DMS153 treated with DMSO at 0.1 percent for 48 hours (cell line): Measurements from ENCODE around the gene LRRC63.
A peak's percentile ranks its signal among the peaks of the same experiment; 100 is the strongest.
"Not testable (repeated sequence)": the region's sequence is repeated elsewhere in the genome, so short reads cannot be mapped to it uniquely, and the experiment has no call there.

Source experiments
- DNase-seq: peaks from one replicate; lab custom pipeline; 2025; ENCODE audit not compliant: unreplicated experiment; lab: John Stamatoyannopoulos, UW

LRRC63 gene

DNA sequence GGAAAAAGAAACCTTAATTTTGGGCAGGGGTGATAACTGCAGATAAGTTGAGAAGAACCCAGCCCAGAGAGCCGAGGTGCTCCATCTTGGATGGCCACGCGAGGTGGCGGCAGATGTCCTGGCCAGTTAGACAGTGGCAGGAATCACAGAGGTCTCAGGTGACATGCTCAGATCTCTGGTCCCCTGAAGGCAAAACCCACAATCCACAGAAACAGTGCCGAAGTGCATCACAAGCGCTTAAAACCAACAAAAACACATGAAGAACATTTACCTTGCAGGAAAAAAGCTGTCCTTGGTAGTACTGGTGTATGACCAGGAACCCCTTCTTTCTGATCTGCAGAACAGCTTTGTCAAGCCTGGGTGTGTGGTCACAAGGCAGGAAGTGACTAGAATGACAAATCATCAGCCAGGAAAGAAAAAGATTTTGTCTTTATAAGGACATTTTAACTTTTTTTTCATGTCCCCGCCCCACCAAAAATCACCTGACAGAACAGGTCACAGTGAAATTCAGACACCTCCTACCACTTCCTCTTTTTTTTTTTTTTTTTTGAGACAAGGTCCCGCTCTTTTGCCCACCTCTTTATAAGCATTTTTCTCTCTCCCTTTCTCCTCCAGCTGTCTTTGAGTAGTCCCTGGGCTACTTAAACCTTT, 29.8 kb upstream of the LRRC63 start, which contains the start of gene LCP1:
Gene LCP1, minus strand, starts transcription at position 338 of the 651 bp plus-strand sequence. CDS start 22,515 bp downstream, outside the sequence.
- no peak for DNase-seq

DNA sequence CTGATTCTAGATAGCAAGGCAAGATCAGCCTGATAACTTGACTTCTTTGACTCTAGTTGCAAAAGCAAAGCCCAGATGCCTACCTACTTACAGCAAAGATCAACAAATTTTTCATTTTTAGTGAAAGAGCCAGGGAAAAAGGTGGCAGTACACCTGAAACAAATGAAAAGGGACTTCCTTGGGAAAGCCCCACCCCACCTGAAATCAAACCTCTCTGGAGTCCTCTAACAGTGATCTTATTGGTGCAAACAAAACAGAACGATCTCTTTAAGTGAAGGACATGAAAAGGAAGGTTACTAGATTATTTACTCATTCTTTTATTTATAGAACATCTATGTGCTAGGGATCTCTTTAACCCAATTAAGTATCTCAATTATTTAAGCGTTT, 29.2 kb upstream of the LRRC63 start:
- DNase-seq = no peak

DNA sequence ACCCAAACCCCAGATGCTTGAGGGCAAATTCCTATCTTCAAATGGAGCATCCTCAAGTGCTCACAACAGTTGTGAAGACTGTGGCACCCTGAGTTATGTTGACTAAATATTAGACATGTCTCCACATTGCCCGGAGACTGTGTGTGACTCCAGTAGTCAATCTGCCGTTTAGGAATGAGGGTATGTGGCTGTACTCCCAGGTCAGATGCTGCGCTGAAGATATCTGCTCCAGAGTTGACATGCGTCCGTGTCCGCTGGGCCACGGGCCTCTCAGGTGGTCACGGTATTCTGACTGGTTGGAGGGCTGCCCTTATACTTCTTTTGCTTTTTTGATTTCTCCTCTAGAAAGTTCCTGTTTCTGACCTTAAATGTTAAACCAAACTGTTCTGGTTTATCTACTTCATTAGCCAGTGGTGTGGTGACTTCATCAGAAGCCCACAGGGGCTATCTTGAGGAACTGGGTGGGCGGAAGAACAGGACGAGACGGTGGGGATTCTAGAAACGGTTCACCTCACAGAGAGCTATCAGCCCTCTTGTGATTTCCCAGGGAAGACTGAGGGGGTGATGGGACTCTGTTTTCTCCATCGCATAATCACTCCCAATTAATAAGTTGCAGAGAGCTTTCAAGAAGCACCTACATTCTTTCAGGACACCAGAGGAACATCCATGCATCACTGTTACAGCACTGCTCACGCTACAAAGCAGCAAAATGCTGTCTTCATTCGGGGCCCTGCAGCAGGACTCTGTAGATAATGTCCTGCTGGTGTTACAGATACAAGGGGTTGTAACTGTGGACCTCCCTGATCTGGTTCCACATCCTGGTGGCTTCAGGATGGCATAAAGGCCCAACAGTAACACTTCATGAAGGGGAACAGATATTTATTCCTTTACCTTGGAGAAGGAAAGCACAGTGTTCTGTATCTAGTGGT, 28.4 kb upstream of the LRRC63 start:
- DNase-seq = no peak

DNA sequence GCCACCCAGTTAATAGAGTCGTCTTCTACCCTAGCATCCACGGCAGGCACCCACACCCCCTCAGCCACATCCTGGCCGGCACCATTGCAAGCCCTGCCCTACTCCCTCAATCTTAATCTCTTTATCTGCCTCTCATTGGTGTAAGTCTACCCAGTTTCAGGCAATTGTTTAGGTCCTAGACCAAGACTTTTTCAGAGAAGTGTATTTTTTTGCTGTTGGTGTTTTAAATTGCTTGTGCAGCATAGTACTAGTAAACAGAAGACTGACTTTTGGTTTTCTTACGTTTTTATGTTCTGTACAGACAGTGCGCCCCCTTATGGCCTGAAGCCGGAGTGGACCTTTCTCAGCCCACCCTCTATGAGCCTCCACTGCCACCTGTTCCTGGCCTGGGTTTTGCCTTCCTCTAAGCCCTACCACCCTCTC, 27.4 kb upstream of the LRRC63 start:
- DNase-seq = peak; percentile 1

DNA sequence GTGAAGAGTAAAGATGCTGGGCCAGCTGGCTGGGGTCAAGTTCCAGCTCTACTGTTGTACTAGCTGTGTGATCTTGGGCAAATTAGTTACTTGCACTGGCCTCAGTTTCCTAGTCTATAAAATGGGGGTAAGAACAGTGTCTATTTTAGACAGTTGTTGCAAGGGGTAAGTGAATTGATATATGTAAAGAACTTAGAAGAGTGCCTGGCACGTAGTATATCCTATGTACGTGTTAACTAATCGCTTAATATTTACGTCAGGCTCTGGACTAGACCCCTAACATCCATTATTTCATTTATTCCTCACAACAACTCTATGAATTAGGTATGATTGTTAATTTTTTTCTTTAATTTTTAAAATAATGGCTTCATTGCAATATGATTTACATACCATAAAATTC, 26.1 kb upstream of the LRRC63 start:
- no peak for DNase-seq

DNA sequence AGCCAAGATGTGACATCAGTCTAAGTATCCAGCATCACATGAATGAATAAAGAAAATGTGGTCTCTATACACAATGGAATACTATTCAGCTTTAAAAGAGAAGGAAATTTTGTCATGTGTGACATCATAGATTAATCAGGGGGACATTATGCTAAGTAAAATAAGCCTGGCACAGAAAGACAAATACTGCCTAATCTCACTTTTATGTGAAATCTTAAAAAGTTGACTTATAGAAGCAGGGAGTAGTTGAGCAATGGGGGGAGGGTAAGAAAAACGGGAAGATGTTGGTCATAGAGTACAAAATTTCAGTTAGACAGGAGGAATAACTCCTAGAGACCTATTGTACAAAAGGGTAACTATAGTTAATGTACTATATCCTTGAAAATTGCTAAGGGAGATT, 19.3 kb upstream of the LRRC63 start:
- DNase-seq = no peak

DNA sequence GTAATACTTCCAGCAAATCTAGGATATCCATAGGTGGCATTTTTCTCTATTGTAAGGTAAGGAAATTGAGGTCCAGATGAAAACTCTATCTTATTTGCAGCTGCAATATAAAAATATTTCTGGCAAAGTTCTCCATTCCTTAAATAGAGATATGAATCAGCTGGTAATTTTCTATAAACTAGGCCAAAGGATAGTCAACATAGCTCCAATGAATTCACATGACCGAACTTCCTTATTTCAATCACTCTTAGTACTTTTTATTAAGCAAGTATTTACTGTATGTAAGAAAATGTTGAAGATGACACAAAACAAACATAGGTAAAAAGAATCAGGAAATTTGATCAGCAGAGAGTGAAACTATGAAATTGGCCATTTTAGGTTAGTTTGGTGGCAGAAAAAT, 16.7 kb upstream of the LRRC63 start:
- no peak for DNase-seq

DNA sequence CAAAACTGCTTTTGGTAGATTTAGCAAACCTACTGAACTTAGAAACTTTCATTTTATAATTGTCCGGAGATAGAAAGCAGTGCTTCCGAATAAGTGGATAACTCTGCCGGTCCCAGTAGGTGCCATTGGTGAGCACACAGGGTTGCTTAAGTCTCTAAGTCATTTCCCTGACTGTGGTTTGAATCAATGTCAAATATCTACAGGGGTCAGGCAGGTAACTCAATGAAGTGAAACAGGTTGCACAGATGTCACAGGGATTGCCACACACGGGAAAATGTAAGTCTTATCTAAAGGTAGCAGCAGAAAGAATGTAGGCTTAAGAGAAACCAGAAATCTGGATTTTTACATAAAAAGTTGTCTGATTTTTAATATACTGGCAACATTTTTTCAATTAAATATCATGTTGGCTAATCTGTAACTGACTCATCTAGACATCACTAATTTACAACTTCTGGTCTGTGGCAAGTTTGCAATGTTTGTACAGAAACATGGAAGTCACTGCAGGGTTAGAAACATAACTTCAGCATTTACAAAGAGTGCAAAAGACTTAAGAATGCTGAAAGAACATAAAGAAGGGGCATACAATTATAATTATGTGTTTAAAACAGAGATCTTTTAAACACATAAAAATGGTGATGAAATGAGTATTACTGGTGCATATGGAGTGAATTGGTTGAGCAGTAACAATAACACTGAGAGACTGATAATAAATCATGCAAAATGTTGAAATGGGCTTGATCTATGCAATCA, 14.3 kb upstream of the LRRC63 start:
- DNase-seq = no peak

DNA sequence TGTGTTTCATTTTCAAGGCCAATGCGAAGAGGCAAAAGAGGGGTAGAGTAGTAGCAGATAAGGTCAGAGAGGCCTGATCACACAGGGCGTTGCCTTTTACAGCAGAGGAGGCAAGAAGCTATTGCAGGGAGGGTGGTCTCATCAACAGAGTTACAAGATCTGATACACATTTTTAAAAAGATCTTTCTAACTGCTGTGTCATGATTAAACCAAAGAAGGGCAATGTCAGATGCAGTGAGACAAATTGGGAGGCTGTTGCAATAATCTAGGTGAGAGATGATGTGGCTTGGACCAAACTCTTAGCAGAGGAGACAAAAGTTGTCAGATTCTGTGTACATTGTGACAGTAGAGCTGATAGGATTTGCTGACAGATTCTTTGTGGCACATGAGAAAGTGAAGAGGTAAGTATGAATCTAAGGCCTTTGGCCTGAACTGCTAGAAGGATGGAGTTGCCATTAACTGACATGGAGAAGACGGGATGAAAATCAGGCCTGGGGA, 13.0 kb upstream of the LRRC63 start:
- no peak for DNase-seq

DNA sequence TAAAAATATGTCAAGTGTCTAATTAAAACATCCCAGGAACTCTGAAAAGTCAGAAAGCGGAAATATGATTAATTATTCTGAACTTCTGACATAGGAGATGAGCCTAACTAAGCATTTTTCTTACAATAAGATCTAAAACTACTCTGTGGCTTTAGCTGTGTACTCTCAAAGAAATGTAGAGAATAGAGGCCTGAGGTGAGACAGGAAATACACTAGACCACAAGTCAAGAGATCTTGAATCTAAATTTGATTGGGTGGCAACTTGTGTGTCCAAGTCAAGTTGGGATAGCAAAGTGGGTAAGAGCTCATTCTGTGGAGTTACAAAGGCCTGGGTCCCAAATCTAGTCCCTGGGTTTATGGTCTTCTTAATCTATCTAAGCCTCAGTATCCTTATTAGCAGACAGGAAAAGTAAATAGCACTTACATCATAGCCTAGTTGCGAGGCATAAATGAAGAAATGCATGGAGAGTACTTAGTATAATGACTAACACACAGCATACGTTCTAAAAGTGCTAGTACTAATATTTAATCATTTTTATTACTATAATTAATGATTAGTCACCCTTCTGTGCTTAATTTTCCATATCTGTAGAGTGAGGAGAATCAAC, 9.4 kb upstream of the LRRC63 start:
- DNase-seq = no peak

DNA sequence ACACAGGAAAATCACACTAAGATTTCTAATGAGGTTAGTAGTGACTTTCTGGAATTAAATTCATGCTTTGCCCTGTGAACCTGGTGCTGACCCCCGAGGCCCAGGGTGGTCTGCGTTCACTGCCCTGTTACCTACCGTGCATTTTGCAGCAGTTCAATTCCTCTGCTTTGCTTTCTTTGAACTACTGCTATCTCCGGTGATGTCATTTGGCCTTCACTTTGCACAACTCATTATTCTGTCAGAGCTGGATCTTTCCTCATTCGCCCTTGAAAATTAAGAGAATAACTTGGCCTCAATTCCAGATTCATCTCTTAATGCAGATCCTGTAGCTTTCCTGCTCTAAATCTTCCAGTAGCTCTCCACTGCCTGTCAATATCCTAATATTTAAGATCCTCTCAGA, 8.8 kb upstream of the LRRC63 start:
- DNase-seq = no peak

DNA sequence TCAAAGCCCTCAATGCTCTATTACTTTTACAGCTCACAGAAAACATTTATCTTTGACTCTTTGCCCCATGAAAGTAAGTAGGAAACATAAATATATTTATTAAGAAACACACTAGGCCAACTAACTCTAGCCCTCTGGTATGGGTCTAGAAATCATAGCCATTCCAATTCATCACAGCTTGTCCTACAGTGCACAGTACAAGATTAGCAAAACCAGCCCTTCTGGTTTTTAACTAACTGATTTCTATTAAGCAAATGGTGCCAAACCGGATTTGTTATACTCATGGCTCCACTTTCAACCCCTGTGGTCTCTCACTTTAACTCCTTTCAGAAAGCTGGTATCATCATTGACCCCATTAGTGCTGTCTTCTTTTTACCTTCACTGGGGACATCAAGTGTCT, 5.6 kb upstream of the LRRC63 start:
- DNase-seq = no peak

DNA sequence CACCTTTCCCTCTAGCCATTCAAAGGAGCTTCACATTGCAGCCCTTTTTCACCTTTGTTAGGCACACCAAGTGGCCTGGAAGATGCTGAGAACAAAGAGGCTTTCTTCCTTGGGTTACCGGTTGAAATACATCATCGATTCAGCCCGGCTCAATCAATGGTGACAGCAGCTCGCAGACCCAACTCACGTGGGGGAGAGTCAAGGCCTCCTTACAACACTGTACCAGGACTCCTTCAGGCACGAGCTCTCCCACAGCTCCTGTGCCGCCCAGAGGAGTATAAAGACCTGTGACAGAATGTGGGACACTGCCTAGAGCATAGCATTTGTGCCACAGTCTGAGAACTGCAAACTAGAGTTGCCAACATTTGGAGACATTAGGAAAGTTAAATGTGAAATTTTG, 3.9 kb upstream of the LRRC63 start:
- no peak for DNase-seq

DNA sequence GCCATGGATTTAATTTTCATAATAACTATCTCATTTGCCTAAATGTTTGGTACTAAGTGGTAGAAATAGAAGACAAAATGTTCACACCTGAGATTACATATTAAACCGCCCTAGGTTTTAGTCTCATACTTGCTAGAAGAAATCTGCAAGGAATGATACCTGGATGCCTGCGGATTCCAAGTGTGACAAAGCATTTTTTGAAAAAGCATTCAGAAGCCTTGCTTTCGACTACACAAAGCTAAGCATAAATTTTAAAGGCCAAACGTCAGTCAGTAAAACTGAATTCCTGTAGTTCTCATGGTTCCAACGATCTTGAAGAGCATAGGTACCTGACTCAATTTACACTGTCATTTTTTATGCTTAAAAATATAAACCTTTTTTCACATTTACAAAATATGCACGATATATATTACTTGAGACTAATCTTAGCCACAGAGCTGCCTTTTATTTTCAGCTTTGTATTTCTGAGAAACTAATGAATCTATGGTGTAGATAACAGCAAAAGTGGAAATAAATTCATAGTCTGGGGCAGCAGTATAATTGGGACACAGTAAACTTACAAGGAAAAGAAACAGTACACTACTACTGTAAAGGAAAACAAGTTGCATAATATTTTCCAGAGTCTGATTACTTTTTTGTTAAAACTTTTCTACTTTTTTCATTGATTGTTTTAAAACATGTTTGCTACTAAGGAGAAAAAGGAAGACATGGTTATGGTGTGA, 1.2 kb upstream of the LRRC63 start:
- DNase-seq = no peak

DNA sequence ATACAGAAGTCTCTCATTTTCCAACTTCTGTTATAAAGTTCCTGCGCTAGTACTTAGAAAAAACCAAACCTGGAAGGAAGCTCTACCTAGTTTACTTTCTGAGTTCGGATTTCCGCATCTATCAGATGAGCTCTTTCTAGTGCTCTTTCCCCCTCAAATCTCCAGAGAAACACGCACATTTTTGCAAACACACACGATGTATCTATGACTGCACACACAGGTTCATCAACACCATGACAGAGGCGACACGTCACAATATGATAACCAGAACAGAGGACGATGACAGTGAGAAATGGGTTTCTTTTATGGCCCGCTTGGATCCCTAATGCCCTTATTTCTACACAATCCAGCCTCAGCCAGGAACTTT, 629 bp upstream of the LRRC63 start:
- DNase-seq = no peak

DNA sequence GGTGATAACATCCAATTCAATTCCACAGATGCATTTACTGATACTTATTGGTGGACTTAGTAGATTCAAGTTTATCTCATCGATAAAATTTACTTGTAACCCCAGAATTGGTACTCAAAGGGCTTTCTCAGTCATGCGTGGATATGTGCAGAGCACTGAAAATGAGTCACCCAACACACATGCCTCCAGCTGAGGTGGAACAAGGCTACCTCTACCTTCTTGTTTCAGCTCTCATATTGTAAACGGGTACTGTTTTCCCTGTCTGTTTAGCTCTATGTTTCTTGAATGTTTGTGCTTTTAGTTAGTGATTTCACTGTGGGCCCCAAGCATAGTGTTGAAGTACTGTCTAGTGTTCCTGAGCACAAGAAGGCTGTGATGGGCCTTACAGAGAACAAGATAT, 1.5 kb downstream of the LRRC63 start:
- no peak for DNase-seq

DNA sequence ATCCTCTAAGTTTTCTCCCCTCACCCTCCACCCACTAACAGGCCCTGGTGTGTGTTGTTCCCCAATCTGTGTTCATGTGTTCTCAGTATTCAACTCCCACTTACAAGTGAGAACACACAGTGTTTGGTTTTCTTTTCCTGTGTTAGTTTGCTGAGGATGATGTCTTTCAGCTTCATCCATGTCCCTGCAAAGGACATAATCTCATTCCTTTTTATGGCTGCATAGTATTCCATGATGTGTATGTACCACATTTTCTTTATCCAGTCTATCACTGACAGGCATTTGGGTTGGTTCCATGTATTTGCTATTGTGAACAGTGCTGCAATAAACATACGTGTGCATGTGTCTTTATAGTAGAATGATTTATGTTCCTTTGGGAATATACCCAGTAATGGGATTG, 3.0 kb downstream of the LRRC63 start:
- not testable (repeated sequence) for DNase-seq

DNA sequence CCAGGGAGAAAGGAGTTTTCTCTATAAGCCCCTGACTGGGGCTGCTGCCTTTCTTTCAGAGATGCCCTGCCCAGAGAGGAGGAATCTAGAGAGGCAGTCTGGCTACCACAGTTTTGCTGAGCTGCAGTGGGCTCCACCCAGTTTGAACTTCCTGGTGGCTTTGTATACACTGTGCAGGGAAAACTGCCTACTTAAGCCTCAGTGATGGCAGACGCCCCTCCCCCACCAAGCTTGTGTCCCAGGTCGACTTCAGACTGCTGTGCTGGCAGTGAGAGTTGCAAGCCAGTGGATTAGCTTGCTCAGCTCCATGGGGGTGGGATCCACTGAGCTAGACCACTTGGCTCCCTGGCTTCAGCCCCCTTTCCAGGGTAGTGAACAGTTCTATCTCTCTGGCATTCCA, 8.5 kb downstream of the LRRC63 start:
- peak; percentile 50 for DNase-seq

DNA sequence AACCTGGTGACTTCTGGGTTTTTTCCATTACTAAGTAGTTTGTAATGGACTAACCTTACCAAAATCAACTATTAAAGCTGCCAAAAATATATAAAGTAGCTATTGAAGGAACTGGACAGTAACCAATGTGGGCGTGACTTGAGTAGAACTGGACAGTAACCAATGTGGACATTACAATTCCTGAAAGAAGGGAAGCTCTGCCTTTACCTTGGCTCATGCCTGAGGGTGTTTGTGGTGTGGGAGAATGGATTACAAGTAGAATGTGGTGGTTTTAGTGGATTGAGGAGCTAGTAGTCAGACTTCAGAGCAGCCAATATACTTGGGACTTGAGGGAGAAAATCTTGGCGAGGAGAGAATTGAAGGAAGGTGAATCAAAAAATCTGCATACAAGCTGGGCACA, 17.5 kb downstream of the LRRC63 start:
- no peak for DNase-seq

DNA sequence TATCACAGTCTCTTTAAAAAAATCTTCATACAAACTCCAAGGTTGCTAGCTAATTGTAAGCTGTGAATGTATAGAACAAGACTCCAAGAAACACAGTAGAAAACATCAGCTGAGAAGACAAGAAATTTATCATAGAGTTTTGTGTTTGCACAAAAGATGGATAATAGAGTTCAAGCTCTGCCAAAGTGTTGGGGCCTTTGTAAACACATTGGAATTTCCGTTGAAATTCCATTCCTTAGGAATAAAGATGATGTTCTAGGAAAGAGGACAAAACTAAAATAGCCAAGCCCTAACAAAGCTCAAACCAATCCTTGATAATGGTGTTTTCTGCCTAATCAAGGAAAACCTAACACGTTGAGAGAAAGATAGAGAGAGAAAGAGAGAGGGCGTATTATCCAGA, 20.6 kb downstream of the LRRC63 start:
- no peak for DNase-seq

DNA sequence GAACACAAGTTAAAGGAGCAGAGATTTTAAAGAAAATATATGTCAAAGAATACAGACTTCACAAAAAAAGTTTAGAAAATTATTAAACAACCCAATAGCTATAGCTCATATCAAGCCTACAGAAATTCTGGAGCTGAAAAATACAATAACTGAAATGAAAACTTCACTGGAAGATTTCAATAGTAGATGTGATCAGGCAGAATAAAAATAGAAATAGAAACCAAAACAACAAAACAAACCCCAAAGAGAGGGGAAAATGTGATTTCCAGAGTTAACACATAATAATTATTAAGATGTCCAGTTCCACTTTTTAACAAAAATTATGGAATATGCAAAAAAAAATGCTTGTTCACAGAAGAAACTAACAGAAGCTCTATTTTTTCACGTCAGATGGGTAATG, 23.6 kb downstream of the LRRC63 start:
- DNase-seq = no peak
